H1 (cell line): ENCODE data around the gene LOXHD1. TPM values are rescaled to one million over a fixed set of nuclear protein-coding genes. Genes with fewer than 3 reads are reported as not detected.

Experiments used
- CTCF ChIA-PET: fragments of 300-600 bp; sonication (Branson Sonifier 250); formaldehyde crosslinking; loops from one replicate; lab custom pipeline; 2021; ENCODE audit not compliant: partially characterized antibody; lab: Charles Lee
- POLR2A ChIA-PET: fragments of 300-600 bp; sonication (Branson Sonifier 250); formaldehyde crosslinking; loops from one replicate; lab custom pipeline; 2021; ENCODE audit warnings: inconsistent platforms; ENCODE audit not compliant: partially characterized antibody; lab: Charles Lee
- DNase-seq, 2 experiments: peaks; one replicate each; pipeline versions ENCODE4 v3.0.0 to v3.0.0-alpha.2; 2010 to 2022; ENCODE audit warnings: low spot score in 2 of 2, low read depth in 1 of 2, mixed read lengths in 1 of 2
- FAIRE-seq: peaks from 2 replicates; lab custom pipeline; 2011; peaks lifted over from hg19 to GRCh38; lab: Jason Lieb, UNC
- H2AFZ ChIP-seq: 2 replicates; pipeline ENCODE4 v1.8.1; 2012; ENCODE audit warnings: low read length, inconsistent platforms
- H2AK5ac ChIP-seq: 2 replicates; pipeline ENCODE4 v1.6.1; 2013; ENCODE audit warnings: low read depth, low read length
- H2BK120ac ChIP-seq: replicated peaks from 2 replicates; pipeline ENCODE3; 2013; ENCODE audit warnings: low read depth, low read length, inconsistent platforms
- H2BK12ac ChIP-seq: 2 replicates; pipeline ENCODE4 v1.6.1; 2013; ENCODE audit warnings: low read depth, low read length
- H2BK15ac ChIP-seq: 2 replicates; pipeline ENCODE4 v1.6.1; 2013; ENCODE audit warnings: low read length
- H2BK20ac ChIP-seq: 2 replicates; pipeline ENCODE4 v1.6.1; 2013; ENCODE audit warnings: low read length
- H2BK5ac ChIP-seq: 2 replicates; pipeline ENCODE4 v1.6.1; 2013; ENCODE audit warnings: low read depth, low read length
- H3K14ac ChIP-seq: 2 replicates; pipeline ENCODE4 v1.6.1; 2013; ENCODE audit warnings: inconsistent platforms; ENCODE audit not compliant: insufficient read length
- H3K18ac ChIP-seq: 2 replicates; pipeline ENCODE4 v1.6.1; 2013; ENCODE audit warnings: low read length; ENCODE audit errors: extremely low read depth
- H3K23ac ChIP-seq: 2 replicates; pipeline ENCODE4 v1.6.1; 2013; ENCODE audit warnings: inconsistent platforms; ENCODE audit not compliant: insufficient read length
- H3K23me2 ChIP-seq: 2 replicates; pipeline ENCODE4 v1.6.1; 2013; ENCODE audit warnings: low read depth, low read length
- H3K27ac ChIP-seq: 2 replicates; pipeline ENCODE4 v1.6.1; 2011; ENCODE audit warnings: low read depth, low read length, inconsistent platforms
- H3K27me3 ChIP-seq, 4 experiments: replicated peaks in 1 of 4; 1 replicate in 1 of 4; 2 replicates in 3 of 4; pipeline versions ENCODE4 v1.6.1 to v1.8.1; 2011 to 2013; ENCODE audit warnings: low read length in 3 of 4, mild to moderate bottlenecking in 3 of 4, inconsistent platforms in 2 of 4, mixed read lengths in 2 of 4, moderate library complexity in 1 of 4; ENCODE audit not compliant: control insufficient read depth in 3 of 4, insufficient read depth in 3 of 4; ENCODE audit errors: extremely low read depth in 1 of 4
- H3K36me3 ChIP-seq, 4 experiments: 2 replicates each; pipeline versions ENCODE4 v1.6.1 to v1.8.1; 2011 to 2013; ENCODE audit warnings: mild to moderate bottlenecking in 4 of 4, low read length in 3 of 4, moderate library complexity in 2 of 4, control low read depth in 1 of 4, inconsistent platforms in 1 of 4; ENCODE audit not compliant: insufficient read depth in 4 of 4, control insufficient read depth in 2 of 4
- H3K4ac ChIP-seq: replicated peaks from 2 replicates; pipeline ENCODE3; 2013; ENCODE audit warnings: low read length, low read depth, mixed read lengths, inconsistent platforms; ENCODE audit not compliant: insufficient read length
- H3K4me1 ChIP-seq, 4 experiments: replicated peaks in 1 of 4; 1 replicate in 1 of 4; 2 replicates in 3 of 4; pipeline versions ENCODE4 v1.6.1 to v1.8.1; 2011 to 2013; ENCODE audit warnings: low read length in 3 of 4, inconsistent platforms in 2 of 4, mixed read lengths in 1 of 4; ENCODE audit not compliant: insufficient read depth in 4 of 4, control insufficient read depth in 3 of 4
- H3K4me2 ChIP-seq, 2 experiments: 2 replicates each; pipeline versions ENCODE4 v1.6.1 to v1.8.1; 2011 to 2013; ENCODE audit warnings: low read depth in 2 of 2, low read length in 2 of 2, control low read depth in 1 of 2, inconsistent platforms in 1 of 2, mild to moderate bottlenecking in 1 of 2; ENCODE audit not compliant: insufficient read depth in 1 of 2
- H3K4me3 ChIP-seq, 4 experiments: fragments of 200-600, 300-600 bp in 1 of 4; sonication (generic), shearing (Covaris generic), sonication (Bioruptor Twin) in 1 of 4; 2 replicates each; pipeline versions ENCODE4 v1.5.1 to v1.8.1; 2011 to 2016; ENCODE audit warnings: low read length in 4 of 4, low read depth in 3 of 4, control low read depth in 2 of 4, inconsistent platforms in 2 of 4, mild to moderate bottlenecking in 2 of 4, mixed read lengths in 1 of 4, moderate library complexity in 1 of 4; ENCODE audit not compliant: insufficient read depth in 2 of 4; ENCODE audit errors: extremely low read depth in 1 of 4
- H3K56ac ChIP-seq: replicated peaks from 2 replicates; pipeline ENCODE3; 2013; ENCODE audit warnings: low read depth, mild to moderate bottlenecking, mixed read lengths, low read length, inconsistent platforms; ENCODE audit not compliant: insufficient read length
- H3K79me1 ChIP-seq: 2 replicates; pipeline ENCODE4 v1.6.1; 2013; ENCODE audit warnings: low read depth, low read length, control low read depth
- H3K79me2 ChIP-seq, 2 experiments: 2 replicates each; pipeline versions ENCODE4 v1.6.1 to v1.8.1; 2012 to 2013; ENCODE audit warnings: low read length in 2 of 2, mild to moderate bottlenecking in 2 of 2, inconsistent platforms in 1 of 2; ENCODE audit not compliant: insufficient read depth in 2 of 2, control insufficient read depth in 1 of 2
- H3K9ac ChIP-seq, 4 experiments: replicated peaks in 1 of 4; 1 replicate in 1 of 4; 2 replicates in 3 of 4; pipeline versions ENCODE4 v1.6.1 to v1.8.1; 2011 to 2013; ENCODE audit warnings: low read depth in 3 of 4, low read length in 3 of 4, control low read depth in 2 of 4, mild to moderate bottlenecking in 2 of 4, moderate library complexity in 2 of 4, inconsistent platforms in 1 of 4; ENCODE audit errors: extremely low read depth in 1 of 4
- H3K9me3 ChIP-seq, 2 experiments: 2 replicates each; pipeline versions ENCODE4 v1.6.1 to v1.8.1; 2012 to 2013; ENCODE audit warnings: mild to moderate bottlenecking in 2 of 2, moderate library complexity in 2 of 2, control low read depth in 1 of 2, inconsistent platforms in 1 of 2, low read depth in 1 of 2, low read length in 1 of 2, mixed read lengths in 1 of 2; ENCODE audit not compliant: insufficient read depth in 2 of 2
- H4K20me1 ChIP-seq, 2 experiments: replicated peaks in 1 of 2; 2 replicates each; pipeline versions ENCODE3 to v1.8.1; 2011 to 2013; ENCODE audit warnings: inconsistent platforms in 2 of 2, low read length in 2 of 2, mild to moderate bottlenecking in 1 of 2; ENCODE audit not compliant: insufficient read depth in 2 of 2, control insufficient read depth in 1 of 2
- H4K5ac ChIP-seq: 2 replicates; pipeline ENCODE4 v1.6.1; 2013; ENCODE audit warnings: low read length, low read depth, mixed read lengths, inconsistent platforms; ENCODE audit not compliant: insufficient read length
- H4K8ac ChIP-seq: 2 replicates; pipeline ENCODE4 v1.8.0; 2013; ENCODE audit warnings: mild to moderate bottlenecking, moderate library complexity, low read length, inconsistent platforms; ENCODE audit not compliant: insufficient read depth; ENCODE audit errors: extremely low read depth
- H4K91ac ChIP-seq: replicated peaks from 2 replicates; pipeline ENCODE3; 2013; ENCODE audit warnings: low read length, mixed read lengths, inconsistent platforms; ENCODE audit not compliant: insufficient read length
- CBX5 ChIP-seq: fragments of 300-800, 300-1000 bp; sonication (generic); IDR thresholded peaks from 2 replicates; pipeline ENCODE4 v1.7.1; 2016; ENCODE audit warnings: antibody characterized with exemption, low read length, low read depth
- CHD2 ChIP-seq: IDR thresholded peaks from 2 replicates; pipeline ENCODE4 v1.6.1; 2012; ENCODE audit warnings: low read length, improper control_type of control experiment
- E2F6 ChIP-seq: IDR thresholded peaks from 2 replicates; pipeline ENCODE4 v1.6.1; 2012; ENCODE audit warnings: inconsistent platforms
- FOSL1 ChIP-seq: IDR thresholded peaks from 2 replicates; pipeline ENCODE4 v1.6.1; 2011; ENCODE audit warnings: mild to moderate bottlenecking, low read depth, low read length, moderate library complexity; ENCODE audit not compliant: insufficient read depth
- HDAC2 ChIP-seq, 2 experiments: fragments of 300-600 bp in 1 of 2; sonication (generic) in 1 of 2; IDR thresholded peaks; 2 replicates each; pipeline ENCODE4 v1.6.1; 2011 to 2012; ENCODE audit warnings: low read depth in 2 of 2, low read length in 2 of 2, mild to moderate bottlenecking in 2 of 2, moderate library complexity in 2 of 2, borderline replicate concordance in 1 of 2, inconsistent platforms in 1 of 2
- JUN ChIP-seq: IDR thresholded peaks from 2 replicates; pipeline ENCODE4 v1.6.1; 2011; ENCODE audit warnings: low read depth, mild to moderate bottlenecking, improper control_type of control experiment, low read length
- JUND ChIP-seq: IDR thresholded peaks from 2 replicates; pipeline ENCODE4 v1.6.1; 2011; ENCODE audit warnings: mild to moderate bottlenecking, improper control_type of control experiment, low read length
- MAX ChIP-seq: IDR thresholded peaks from 2 replicates; pipeline ENCODE4 v1.6.1; 2012; ENCODE audit warnings: inconsistent platforms
- RAD21 ChIP-seq, 2 experiments: IDR thresholded peaks in 1 of 2; conservative IDR thresholded peaks in 1 of 2; 2 replicates each; pipeline ENCODE4 v1.6.1; 2011; ENCODE audit warnings: low read depth in 2 of 2, low read length in 2 of 2, improper control_type of control experiment in 1 of 2, inconsistent platforms in 1 of 2, mild to moderate bottlenecking in 1 of 2, moderate library complexity in 1 of 2
- SP1 ChIP-seq: IDR thresholded peaks from 2 replicates; pipeline ENCODE4 v1.6.1; 2011; ENCODE audit warnings: low read depth, low read length
- YY1 ChIP-seq: IDR thresholded peaks from 2 replicates; pipeline ENCODE4 v1.6.1; 2011; ENCODE audit warnings: low read depth, mild to moderate bottlenecking, low read length
- ZNF274 ChIP-seq: IDR thresholded peaks from 2 replicates; pipeline ENCODE4 v1.7.0; 2012; ENCODE audit warnings: low read length, borderline replicate concordance; ENCODE audit errors: extremely low read depth
- polyA plus RNA-seq, 7 experiments: library from polyadenylated mRNA; depleted of rRNA in 3 of 7; stranded (reverse) in 5 of 7; unstranded in 2 of 7; fragments of >200 nt in 5 of 7; fragments of 200-250 nt in 2 of 7; gene quantifications; 1 replicate in 5 of 7; 2 replicates in 1 of 7; 4 replicates in 1 of 7; pipeline versions ENCODE4 v1.2.1 to v1.2.3, GENCODE V29; 2011 to 2013; ENCODE audit warnings: missing spikeins in 2 of 7, mixed read lengths in 2 of 7
- total RNA-seq: library from RNA; stranded (reverse); fragmentation: NEBNext Ultra II Directional; extraction: Animal tissue kit (Norgen Biotek cat#: 25700); gene quantifications from 2 replicates; pipeline ENCODE4 v1.2.1, GENCODE V29; 2021

Gene LOXHD1
- total and polyA plus RNA-seq, 2 of the 8 experiments (the other 6 are each of a cell fraction or from before 2014, with no cell fraction given): 0.02 TPM; not detected in 1

GRCh38 chr18:46652372-46652771 is 4.6 kb downstream of the LOXHD1 start:
- Histone ChIP-seq H3K79me1 (no peaks in the 10 kb centered on the region), H2BK20ac (no peak overlapping the region), H2BK12ac (no peak overlapping the region), H3K27ac (no peak overlapping the region), H3K36me3 (no peaks in the 10 kb centered on the region), H3K4me2 (no peak overlapping the region), H2AFZ (no peak overlapping the region), H3K4me3 (no peak overlapping the region), H3K4me1 (peaks cover 0 to 5% (median 1%) of the 10 kb centered on the region in 4 experiments; a peak in 1 of 7 replicates), H3K9ac (no peak overlapping the region), H4K20me1 (no peaks in the 10 kb centered on the region), H2BK5ac (no peak overlapping the region), H4K5ac (no peak overlapping the region), H3K79me2 (no peaks in the 10 kb centered on the region), H3K23ac (no peak overlapping the region), H2BK120ac (no peak overlapping the region), H2AK5ac (no peak overlapping the region), H3K18ac (no peak overlapping the region), H2BK15ac (no peak overlapping the region), H3K23me2 (no peaks in the 10 kb centered on the region), H3K56ac (no peak overlapping the region), H4K91ac (no peak overlapping the region), H3K4ac (no peak overlapping the region), H3K9me3 (no peaks in the 10 kb centered on the region), H3K14ac (no peak overlapping the region), H4K8ac (no peak overlapping the region), H3K27me3 (no peaks in the 10 kb centered on the region)
- POLR2A ChIA-PET: no interaction called here
- DNase-seq: no peak
- FAIRE-seq: no peak
- CTCF ChIA-PET: interaction anchor here (0.8 to 10.1 kb wide), 4 partner anchors 12 to 372 kb away, joined by 3 to 148 read pairs (median 6); no protein-coding TSS in a partner anchor
- TF ChIP-seq CBX5 (no peak), HDAC2 (IDR thresholded peaks at IDR 0.05; ENCODE audit: borderline replicate concordance in 1 of 2, low read depth in 2 of 2, low read length in 2 of 2) (no peak), ZNF274 (no peak), MAX (no peak), JUN (no peak), SP1 (no peak), YY1 (no peak), JUND (no peak), FOSL1 (no peak), E2F6 (no peak), RAD21 (IDR thresholded peaks at IDR 0.05 in 1 of 2, conservative IDR thresholded peaks at IDR 0.05 in 1 of 2; ENCODE audit: low read depth in 2 of 2, low read length in 2 of 2) (no peak), CHD2 (no peak)
